Endothelial cell of umbilical vein (primary cell): ENCODE data around the gene SUPT7L. TPM values are rescaled to one million over a fixed set of nuclear protein-coding genes. Genes with fewer than 3 reads are reported as not detected.

Experiments used
- BruUV-seq: library from RNA; stranded (reverse); fragments of 400-500 nt; replicated peaks from 2 replicates; lab custom pipeline; 2021; lab: Mats Ljungman, UMichigan
- CTCF ChIA-PET: fragments of 300-600, 350-600 bp; sonication (Branson Sonifier 250); formaldehyde crosslinking; loops from one replicate; lab custom pipeline; 2021; ENCODE audit warnings: antibody characterized with exemption, inconsistent platforms; lab: Charles Lee
- POLR2A ChIA-PET: fragments of 300-600, 350-600 bp; sonication (Branson Sonifier 250); formaldehyde crosslinking; loops from one replicate; lab custom pipeline; 2021; ENCODE audit warnings: antibody characterized with exemption, inconsistent platforms; lab: Charles Lee
- DNase-seq: peaks from one replicate; pipeline ENCODE4 v3.0.0-alpha.2; 2011; ENCODE audit warnings: low read depth, low spot score
- FAIRE-seq: peaks from 2 replicates; lab custom pipeline; 2011; peaks lifted over from hg19 to GRCh38; lab: Jason Lieb, UNC
- H2AFZ ChIP-seq: 2 replicates; pipeline ENCODE4 v1.6.0; 2012; ENCODE audit warnings: low read depth, low read length, control low read depth, inconsistent platforms
- H3K27ac ChIP-seq: 2 replicates; pipeline ENCODE4 v1.5.1; 2011; ENCODE audit warnings: low read depth, mild to moderate bottlenecking, control low read depth, low read length, moderate library complexity; ENCODE audit not compliant: insufficient read depth
- H3K27me3 ChIP-seq, 2 experiments: 2 replicates each; pipeline versions ENCODE4 v1.6.0 to v1.6.1; 2011; ENCODE audit warnings: low read length in 2 of 2, mixed read lengths in 1 of 2; ENCODE audit not compliant: control insufficient read depth in 2 of 2, insufficient read depth in 2 of 2
- H3K36me3 ChIP-seq, 2 experiments: 2 replicates in 1 of 2; 3 replicates in 1 of 2; pipeline ENCODE4 v1.5.1; 2011; ENCODE audit warnings: low read length in 2 of 2, mild to moderate bottlenecking in 1 of 2, moderate library complexity in 1 of 2; ENCODE audit not compliant: control insufficient read depth in 2 of 2, insufficient read depth in 2 of 2; ENCODE audit errors: extremely low read depth in 1 of 2
- H3K4me1 ChIP-seq: 3 replicates; pipeline ENCODE4 v1.5.1; 2011; ENCODE audit warnings: mild to moderate bottlenecking, low read length; ENCODE audit not compliant: control insufficient read depth, insufficient read depth; ENCODE audit errors: extremely low read depth
- H3K4me2 ChIP-seq: 2 replicates; pipeline ENCODE4 v1.6.1; 2011; ENCODE audit warnings: low read length, control low read depth, mixed read lengths; ENCODE audit not compliant: insufficient read depth
- H3K4me3 ChIP-seq, 3 experiments: fragments of 200-600 bp in 1 of 3; sonication (generic), shearing (Covaris generic) in 1 of 3; replicated peaks in 1 of 3; 2 replicates each; pipeline ENCODE4 v1.5.1; 2011 to 2016; ENCODE audit warnings: control low read depth in 3 of 3, low read length in 3 of 3, mild to moderate bottlenecking in 2 of 3, inconsistent platforms in 1 of 3, low read depth in 1 of 3, moderate library complexity in 1 of 3; ENCODE audit not compliant: insufficient read depth in 1 of 3
- H3K79me2 ChIP-seq: 2 replicates; pipeline ENCODE4 v1.6.0; 2012; ENCODE audit warnings: low read length, inconsistent platforms; ENCODE audit not compliant: control insufficient read depth, insufficient read depth
- H3K9ac ChIP-seq: replicated peaks from 2 replicates; pipeline ENCODE3; 2011; ENCODE audit warnings: low read length, control low read depth; ENCODE audit not compliant: insufficient read depth; ENCODE audit errors: extremely low read depth
- H3K9me1 ChIP-seq: replicated peaks from 3 replicates; pipeline ENCODE4 v1.6.0; 2011; ENCODE audit warnings: mild to moderate bottlenecking, low read length; ENCODE audit not compliant: control insufficient read depth, insufficient read depth; ENCODE audit errors: extremely low read depth
- H3K9me3 ChIP-seq: replicated peaks from 2 replicates; pipeline ENCODE4 v1.5.1; 2012; ENCODE audit warnings: low read length, inconsistent platforms; ENCODE audit not compliant: control insufficient read depth, insufficient read depth
- H4K20me1 ChIP-seq: replicated peaks from 2 replicates; pipeline ENCODE3; 2011; ENCODE audit warnings: mild to moderate bottlenecking, low read length; ENCODE audit not compliant: control insufficient read depth, insufficient read depth; ENCODE audit errors: extremely low read depth
- EZH2 ChIP-seq: IDR thresholded peaks from 2 replicates; pipeline ENCODE4 v1.6.1; 2012; ENCODE audit warnings: borderline replicate concordance, low read depth, mild to moderate bottlenecking, moderate library complexity, low read length, inconsistent platforms; ENCODE audit not compliant: severe bottlenecking
- FOS ChIP-seq: IDR thresholded peaks from 2 replicates; pipeline ENCODE4 v1.6.1; 2011; ENCODE audit warnings: mild to moderate bottlenecking, low read length, moderate library complexity, borderline replicate concordance; ENCODE audit not compliant: insufficient read depth
- GATA2 ChIP-seq: IDR thresholded peaks from 2 replicates; pipeline ENCODE4 v1.7.0; 2011; ENCODE audit warnings: low read depth, mild to moderate bottlenecking, moderate library complexity, mixed read lengths, low read length; ENCODE audit not compliant: insufficient read length, insufficient read depth
- JUN ChIP-seq: IDR thresholded peaks from 2 replicates; pipeline ENCODE4 v1.6.1; 2011; ENCODE audit warnings: borderline replicate concordance, low read depth; ENCODE audit not compliant: insufficient read length, insufficient read depth
- MYC ChIP-seq: IDR thresholded peaks from one replicate; pipeline ENCODE4 v1.6.1; 2011; ENCODE audit warnings: mild to moderate bottlenecking, low read depth, low read length
- POLR2A ChIP-seq: IDR thresholded peaks from 2 replicates; pipeline ENCODE4 v1.6.1; 2012; ENCODE audit warnings: low read depth, mild to moderate bottlenecking, control low read depth, low read length
- POLR2AphosphoS5 ChIP-seq: IDR thresholded peaks from 2 replicates; pipeline ENCODE4 v1.6.1; 2012; ENCODE audit warnings: low read depth, mild to moderate bottlenecking, control low read depth, low read length, moderate library complexity; ENCODE audit not compliant: insufficient read depth
- dilution Hi-C: fragments of 300-500 bp; cut with MboI; formaldehyde crosslinking; loops from one replicate; pipeline ENCODE4 v1.15.0; 2019; ENCODE audit warnings: low sequenced_read_pairs; ENCODE audit not compliant: extremely low pct_ligation_motif_present
- intact Hi-C: fragments of 100-400 bp; cut with micrococcal nuclease; formaldehyde crosslinking; loops from one replicate; pipeline ENCODE4 v1.10.0; 2022
- polyA plus RNA-seq, 4 experiments: library from polyadenylated mRNA; depleted of rRNA in 3 of 4; stranded (reverse) in 3 of 4; unstranded in 1 of 4; fragments of >200 nt; gene quantifications; 2 replicates each; pipeline versions ENCODE4 v1.2.1 to v1.2.3, GENCODE V29; 2011 to 2012; ENCODE audit warnings: missing spikeins in 1 of 4
- total RNA-seq: library from RNA; stranded (reverse); gene quantifications from 2 replicates; pipeline ENCODE4 v1.2.3, GENCODE V29; 2021
- TF ChIP-seq, protein P1 (sequence below): IDR thresholded peaks from 2 replicates; pipeline ENCODE4 v1.6.1; 2011; ENCODE audit not compliant: insufficient read depth, insufficient read length
- TF ChIP-seq, protein P2 (sequence below), 2 donors: IDR thresholded peaks; 1 replicate in 1 of 2; 2 replicates in 1 of 2; pipeline ENCODE4 v1.5.1; 2011; ENCODE audit warnings: low read length in 2 of 2, mild to moderate bottlenecking in 2 of 2, moderate library complexity in 2 of 2, control low read depth in 1 of 2, inconsistent platforms in 1 of 2, low read depth in 1 of 2; ENCODE audit not compliant: insufficient read depth in 1 of 2; ENCODE audit errors: extremely low read depth in 1 of 2

The SUPT7L gene
- total and polyA plus RNA-seq, 2 donors (not counting 3 experiments of a cell fraction or from before 2014, with no cell fraction given) = 30.3 to 44.5 TPM

DNA sequence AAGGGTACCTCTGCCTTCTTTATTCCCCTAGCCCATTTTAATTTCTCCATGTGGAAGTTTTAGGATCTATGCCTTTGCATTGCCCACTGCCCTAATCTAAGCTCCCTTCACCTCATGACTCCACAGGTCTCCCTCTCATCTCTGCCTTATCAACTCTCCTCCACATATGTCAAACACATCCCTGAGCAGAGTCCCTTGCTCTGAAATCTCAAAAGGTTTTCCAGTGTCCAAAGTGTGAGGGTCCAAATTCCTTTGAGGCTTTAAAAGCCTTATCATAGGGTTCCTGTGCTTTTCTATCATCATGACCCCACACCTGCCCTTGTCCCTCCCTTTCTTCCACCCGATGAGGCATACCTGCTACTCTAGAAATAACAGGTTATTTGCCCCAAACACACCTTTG is 38.9 kb upstream of the SUPT7L start:
- dilution Hi-C loops = no loop called here
- Histone ChIP-seq H3K9me3 (no peaks in the 10 kb centered on the region), H3K27me3 (no peaks in the 10 kb centered on the region), H3K9me1 (no peaks in the 10 kb centered on the region), H3K4me2 (no peak overlapping the region), H3K4me3 (no peak overlapping the region), H3K4me1 (peaks cover 17% of the 10 kb centered on the region), H3K9ac (no peak overlapping the region), H2AFZ (no peak overlapping the region), H3K36me3 (peaks cover 0 to 3% of the 10 kb centered on the region in 2 experiments), H4K20me1 (no peaks in the 10 kb centered on the region), H3K79me2 (no peaks in the 10 kb centered on the region), H3K27ac (no peak overlapping the region)
- DNase-seq (no peak), FAIRE-seq (no peak)
- TF ChIP-seq, protein P1, sequence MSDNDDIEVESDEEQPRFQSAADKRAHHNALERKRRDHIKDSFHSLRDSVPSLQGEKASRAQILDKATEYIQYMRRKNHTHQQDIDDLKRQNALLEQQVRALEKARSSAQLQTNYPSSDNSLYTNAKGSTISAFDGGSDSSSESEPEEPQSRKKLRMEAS = no peak
- TF ChIP-seq POLR2AphosphoS5 = no peak
- TF ChIP-seq, protein P2, sequence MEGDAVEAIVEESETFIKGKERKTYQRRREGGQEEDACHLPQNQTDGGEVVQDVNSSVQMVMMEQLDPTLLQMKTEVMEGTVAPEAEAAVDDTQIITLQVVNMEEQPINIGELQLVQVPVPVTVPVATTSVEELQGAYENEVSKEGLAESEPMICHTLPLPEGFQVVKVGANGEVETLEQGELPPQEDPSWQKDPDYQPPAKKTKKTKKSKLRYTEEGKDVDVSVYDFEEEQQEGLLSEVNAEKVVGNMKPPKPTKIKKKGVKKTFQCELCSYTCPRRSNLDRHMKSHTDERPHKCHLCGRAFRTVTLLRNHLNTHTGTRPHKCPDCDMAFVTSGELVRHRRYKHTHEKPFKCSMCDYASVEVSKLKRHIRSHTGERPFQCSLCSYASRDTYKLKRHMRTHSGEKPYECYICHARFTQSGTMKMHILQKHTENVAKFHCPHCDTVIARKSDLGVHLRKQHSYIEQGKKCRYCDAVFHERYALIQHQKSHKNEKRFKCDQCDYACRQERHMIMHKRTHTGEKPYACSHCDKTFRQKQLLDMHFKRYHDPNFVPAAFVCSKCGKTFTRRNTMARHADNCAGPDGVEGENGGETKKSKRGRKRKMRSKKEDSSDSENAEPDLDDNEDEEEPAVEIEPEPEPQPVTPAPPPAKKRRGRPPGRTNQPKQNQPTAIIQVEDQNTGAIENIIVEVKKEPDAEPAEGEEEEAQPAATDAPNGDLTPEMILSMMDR (IDR thresholded peaks at IDR 0.05; ENCODE audit: extremely low read depth in 1 of 2, insufficient read depth in 1 of 2, low read depth in 1 of 2, low read length in 2 of 2) = no peak
- TF ChIP-seq JUN = no peak
- TF ChIP-seq GATA2 = no peak
- TF ChIP-seq EZH2 = no peak
- no peak for TF ChIP-seq MYC
- TF ChIP-seq FOS = no peak
- no peak for TF ChIP-seq POLR2A
- intact Hi-C loops = loop anchor here (5.0 kb wide), 2 partner anchors 400 to 570 kb away; no protein-coding TSS in a partner anchor
- ChIA-PET CTCF (interaction anchor here (2.9 kb wide), 1 partner anchor 699 kb away, joined by 13 read pairs; no protein-coding TSS in a partner anchor), POLR2A (no interaction called here)
- BruUV-seq = no TSS peak
